ENCODE measurements around the gene SMURF1.

SMURF1 gene

DNA sequence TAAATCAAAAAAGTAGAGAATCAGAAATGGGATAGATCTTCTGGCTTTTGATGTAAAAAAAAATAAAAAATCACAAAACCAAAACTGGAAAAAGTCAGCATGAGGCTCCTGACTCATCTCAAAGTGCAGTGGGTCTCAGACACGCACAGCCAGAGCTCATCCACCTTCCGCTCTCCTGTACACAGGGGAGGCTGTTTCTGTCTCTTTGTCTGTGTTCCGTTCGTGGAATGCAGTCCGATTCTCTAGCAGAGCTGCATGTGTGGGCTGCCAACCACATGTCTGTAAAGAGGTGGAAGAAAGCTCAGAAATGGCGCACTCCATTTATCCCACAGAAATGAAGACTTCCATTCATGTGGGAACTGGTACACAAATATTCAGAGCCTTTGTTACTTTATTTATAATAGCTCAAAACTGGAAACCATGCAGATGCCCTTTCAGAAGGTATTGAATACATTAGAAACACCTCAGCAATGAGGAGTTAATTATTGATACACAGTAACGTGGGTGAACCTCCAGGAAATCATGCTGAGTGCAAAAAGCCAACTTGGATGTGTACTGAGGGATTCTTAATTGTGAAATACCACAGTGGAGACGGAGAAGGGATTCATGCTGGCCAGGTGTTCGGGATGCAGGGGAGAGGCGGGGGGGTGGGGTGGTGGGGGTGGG is 142.3 kb downstream of the SMURF1 start:
- DNase-seq: no peak

GRCh38 chr7:99000904-99001465 is 142.9 kb downstream of the SMURF1 start:
- no peak for DNase-seq

GRCh38 chr7:99000196-99000903 is 143.6 kb downstream of the SMURF1 start:
- DNase-seq: no peak

- DNase-seq: no peak
Observed at GRCh38 chr7:98998821-98999725, 144.8 kb downstream of the SMURF1 start.

DNA sequence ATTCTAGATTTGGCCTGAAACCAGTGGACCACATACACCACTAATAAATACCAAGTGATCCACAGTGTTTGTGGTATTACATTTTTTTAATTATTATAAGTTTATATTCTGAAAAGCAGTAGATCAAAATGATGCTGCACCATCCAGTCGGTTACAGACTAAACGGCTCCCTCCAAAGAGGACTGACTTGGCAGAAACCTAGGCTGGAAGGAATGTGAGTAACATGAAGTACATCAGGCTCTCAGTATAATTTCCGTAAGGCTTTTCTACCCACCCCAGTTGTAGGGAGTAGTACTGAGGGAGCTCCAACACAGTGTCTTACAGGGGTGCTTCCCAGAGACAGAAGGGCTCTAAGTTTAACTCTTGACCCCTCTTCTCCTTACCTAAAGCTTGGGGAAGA is 146.1 kb downstream of the SMURF1 start:
- DNase-seq: no peak

DNA sequence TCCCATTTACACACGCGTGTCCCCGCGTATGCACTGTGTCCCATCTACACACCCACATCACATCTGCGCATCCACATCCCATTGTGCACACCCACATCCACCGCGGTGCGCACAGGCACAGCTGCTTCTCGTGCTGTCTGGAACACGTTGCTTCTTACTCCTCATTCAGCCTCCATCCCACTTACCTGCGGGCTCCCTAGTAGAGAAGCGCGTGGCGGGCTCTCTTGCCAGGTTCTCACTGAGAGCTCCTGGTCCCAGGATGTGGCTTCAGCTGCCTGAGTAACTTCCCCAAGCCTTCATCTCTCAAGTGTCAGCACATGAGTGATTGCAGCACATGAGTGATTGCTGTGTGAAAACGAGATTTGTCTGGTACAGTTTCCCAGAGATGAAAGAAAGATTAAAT is 147.8 kb downstream of the SMURF1 start:
- no peak for DNase-seq

GRCh38 chr7:98995523-98996149 is 148.3 kb downstream of the SMURF1 start:
- DNase-seq: no peak

- no peak for DNase-seq
Observed at GRCh38 chr7:98995111-98995510, 148.8 kb downstream of the SMURF1 start.

DNA sequence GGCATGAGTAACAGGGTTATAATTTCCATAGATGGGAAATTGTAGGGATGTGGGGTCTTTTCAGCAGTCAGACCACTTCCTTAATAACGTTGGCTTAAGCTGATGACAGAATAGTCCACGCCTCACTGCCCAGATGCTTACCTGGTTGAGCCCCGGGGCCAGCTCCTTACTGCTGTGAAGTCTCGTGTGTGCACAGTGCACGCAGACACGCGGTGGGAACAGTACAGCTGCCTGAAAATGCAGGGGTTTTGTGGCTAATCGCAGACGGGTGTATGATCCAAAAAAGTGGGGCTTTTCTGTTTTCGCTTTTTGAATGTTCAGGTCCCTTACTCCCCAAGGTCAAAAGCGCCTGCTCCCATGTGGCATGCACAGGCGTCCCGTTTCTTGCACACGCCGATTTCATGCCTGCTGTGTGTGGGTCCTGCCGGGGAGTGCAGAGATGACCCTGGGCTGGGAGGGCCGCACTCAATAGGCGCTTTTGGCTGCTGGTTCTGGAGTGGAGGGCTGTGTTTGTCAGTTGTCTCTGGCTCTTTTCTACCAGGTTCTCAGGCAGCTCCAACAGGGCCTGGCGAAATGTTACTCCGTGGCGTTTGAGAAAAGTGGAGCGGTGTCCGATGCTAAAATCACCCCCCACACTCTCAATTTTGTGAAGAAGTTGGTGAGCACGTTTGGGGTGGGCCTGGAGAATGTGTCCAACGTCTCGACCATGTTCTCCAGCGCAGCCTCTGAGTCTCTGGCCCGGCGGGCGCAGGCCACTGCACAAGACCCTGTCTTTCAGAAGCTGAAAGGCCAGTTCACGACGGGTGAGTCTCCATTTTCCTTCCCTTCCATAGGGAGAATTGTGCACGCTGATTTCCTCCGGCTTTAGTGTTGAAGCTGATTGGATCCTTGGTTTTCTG is 149.6 kb downstream of the SMURF1 start:
- DNase-seq: no peak

- no peak for DNase-seq
Observed at GRCh38 chr7:98993024-98993897, 150.6 kb downstream of the SMURF1 start.

DNA sequence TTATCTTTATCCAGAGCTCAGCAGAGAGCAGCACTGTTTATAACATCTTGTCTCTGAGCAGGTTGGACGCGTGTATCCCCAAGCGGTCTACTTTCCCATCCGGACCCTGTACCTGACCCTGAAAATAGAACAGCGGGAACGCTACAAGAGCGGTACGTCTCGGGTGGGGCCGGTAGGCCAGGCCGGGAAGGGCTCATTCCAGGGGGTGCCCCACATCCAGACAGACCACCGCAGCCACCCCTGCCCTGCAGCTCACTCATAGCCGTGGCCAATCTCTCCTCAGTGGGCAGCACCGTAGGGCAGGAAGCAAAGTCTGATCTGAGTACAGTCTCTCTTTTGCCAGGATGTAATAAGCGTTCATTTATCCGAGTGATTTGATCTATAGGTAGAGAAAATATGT is 151.8 kb downstream of the SMURF1 start:
- no peak for DNase-seq

GRCh38 chr7:98991141-98991540 is 152.8 kb downstream of the SMURF1 start:
- DNase-seq: no peak

GRCh38 chr7:98990356-98990755 is 153.6 kb downstream of the SMURF1 start:
- DNase-seq: no peak

GRCh38 chr7:98988641-98989040 is 155.3 kb downstream of the SMURF1 start:
- no peak for DNase-seq

- no peak for DNase-seq
Observed at GRCh38 chr7:98985945-98986344, 158.0 kb downstream of the SMURF1 start.

- no peak for DNase-seq
Observed at GRCh38 chr7:98985406-98985805, 158.5 kb downstream of the SMURF1 start.

DNA sequence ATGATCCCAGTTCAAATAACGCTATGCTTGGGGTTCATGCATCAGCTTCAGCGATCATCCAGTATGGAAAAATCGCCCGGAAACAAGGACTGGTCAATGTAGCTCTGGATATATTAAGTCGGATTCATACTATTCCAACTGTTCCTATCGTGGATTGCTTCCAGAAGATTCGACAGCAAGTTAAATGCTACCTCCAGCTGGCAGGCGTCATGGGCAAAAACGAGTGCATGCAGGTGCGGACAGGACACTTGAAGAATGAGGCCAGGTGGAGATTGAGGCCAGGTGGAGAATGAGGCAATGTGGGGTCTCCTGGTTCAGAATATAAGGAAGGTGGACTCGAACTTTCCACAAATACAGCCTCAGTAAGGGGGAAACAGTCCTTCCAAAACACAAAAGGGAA is 159.8 kb downstream of the SMURF1 start:
- no peak for DNase-seq

- no peak for DNase-seq
Observed at GRCh38 chr7:98982686-98983085, 161.2 kb downstream of the SMURF1 start.

DNA sequence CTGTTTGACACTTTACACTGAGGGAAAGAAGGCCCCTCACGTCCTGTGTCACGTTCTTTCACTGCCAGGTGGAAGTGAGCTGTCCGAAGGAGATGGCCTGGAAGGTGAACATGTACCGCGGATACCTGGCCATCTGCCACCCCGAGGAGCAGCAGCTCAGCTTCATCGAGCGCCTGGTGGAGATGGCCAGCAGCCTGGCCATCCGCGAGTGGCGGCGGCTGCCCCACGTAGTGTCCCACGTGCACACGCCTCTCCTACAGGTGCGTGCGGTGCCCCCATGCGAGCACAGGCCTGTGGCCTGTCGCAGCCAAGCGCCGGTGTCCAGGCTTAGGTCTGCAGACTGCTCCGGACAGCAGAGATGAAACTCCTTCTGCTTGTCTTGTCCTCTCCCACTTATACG is 162.2 kb downstream of the SMURF1 start:
- DNase-seq: no peak

DNA sequence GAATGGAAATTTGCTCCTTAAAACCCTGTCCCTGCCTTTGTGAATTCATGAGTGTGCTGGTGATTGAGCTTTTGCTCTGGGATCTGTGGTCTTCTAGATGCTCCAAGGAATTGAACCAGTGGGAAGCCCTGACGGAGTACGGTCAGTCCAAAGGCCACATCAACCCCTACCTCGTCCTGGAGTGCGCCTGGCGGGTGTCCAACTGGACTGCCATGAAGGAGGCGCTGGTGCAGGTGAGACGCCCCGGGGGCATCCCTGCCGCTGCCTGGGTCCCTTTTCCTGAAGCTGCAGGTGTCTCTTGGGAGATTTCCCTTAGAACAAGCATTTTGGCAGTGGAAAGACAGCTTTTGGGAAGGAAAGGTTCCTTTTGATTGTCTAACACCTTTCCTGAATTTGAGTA is 165.2 kb downstream of the SMURF1 start:
- no peak for DNase-seq
